SJCRH30 (cell line): ENCODE data around the gene DEPDC1. TPM values are rescaled to one million over a fixed set of nuclear protein-coding genes. Genes with fewer than 3 reads are reported as not detected.

Experiments used
- total RNA-seq: library from RNA; depleted of rRNA; stranded (reverse); fragments of >200 nt; shearing (Covaris generic); gene quantifications from 2 replicates; pipeline ENCODE4 v1.2.3, GENCODE V29; 2014; rRNA removed

The DEPDC1 gene
- total RNA-seq, 1 experiment from 2014 or later = 62.1 TPM

Other genes with a start within 250 kb of the DEPDC1 start
- 0.06 and 0.13 TPM in 2 replicates for gene RPE65, start 47.1 kb downstream of the DEPDC1 start, total RNA-seq